ENCODE data around the gene MESP1. TPM values are rescaled to one million over a fixed set of nuclear protein-coding genes. Genes with fewer than 3 reads are reported as not detected.

The MESP1 gene
- total RNA-seq, 6 donors from 2014 or later = 0.49 to 3.5 (median 1.7) TPM

GRCh38 chr15:89780601-89781000, 29.6 kb upstream of the MESP1 start:
- WGBS, 2 donors = 71 to 75% methylated on average over 6 of the region's 6 CpGs
- H3K27ac ChIP-seq = no peak overlapping the region
- no peak for ATAC-seq (ENCODE audit: low FRiP score in 2 of 2)
- H3K36me3 ChIP-seq = no peaks in the 10 kb centered on the region
- peaks cover 11 to 17% (median 16%) of the 10 kb centered on the region in 4 donors for H3K4me1 ChIP-seq
- H3K9me3 ChIP-seq = no peaks in the 10 kb centered on the region
- no peak for TF ChIP-seq CTCF (IDR thresholded peaks at IDR 0.05)
- TF ChIP-seq POLR2AphosphoS5 (IDR thresholded peaks at IDR 0.05) = no peak
- no peak for TF ChIP-seq POLR2A (IDR thresholded peaks at IDR 0.05)
- TF ChIP-seq EP300 (IDR thresholded peaks at IDR 0.05) = no peak
- DNase-seq = no peak
- H3K4me3 ChIP-seq = no peak overlapping the region
- H3K27me3 ChIP-seq = no peaks in the 10 kb centered on the region

- TF ChIP-seq POLR2AphosphoS5 (IDR thresholded peaks at IDR 0.05) = no peak
- no peak for TF ChIP-seq POLR2A (IDR thresholded peaks at IDR 0.05)
- TF ChIP-seq CTCF (IDR thresholded peaks at IDR 0.05) = no peak
- no peak for TF ChIP-seq EP300 (IDR thresholded peaks at IDR 0.05)
- Histone ChIP-seq H3K4me3 (no peak overlapping the region), H3K9me3 (no peaks in the 10 kb centered on the region), H3K4me1 (peaks cover 11 to 15% (median 13%) of the 10 kb centered on the region in 4 donors), H3K27ac (no peak overlapping the region), H3K36me3 (no peaks in the 10 kb centered on the region), H3K27me3 (no peaks in the 10 kb centered on the region)
- DNase-seq (no peak), ATAC-seq (ENCODE audit: low FRiP score in 2 of 2) (no peak)
- 83% methylated on average over 4 of the region's 4 CpGs for WGBS, 2 donors
Measured at GRCh38 chr15:89778861-89779260, 27.8 kb upstream of the MESP1 start.

GRCh38 chr15:89777782-89778380, 26.8 kb upstream of the MESP1 start:
- peak in 1 of 2 donors; percentile 54 for DNase-seq
- TF ChIP-seq CTCF (IDR thresholded peaks at IDR 0.05) (no peak), EP300 (IDR thresholded peaks at IDR 0.05) (no peak), POLR2A (IDR thresholded peaks at IDR 0.05) (no peak), POLR2AphosphoS5 (IDR thresholded peaks at IDR 0.05) (no peak)
- Histone ChIP-seq H3K9me3 (no peaks in the 10 kb centered on the region), H3K27ac (no peak overlapping the region), H3K36me3 (no peaks in the 10 kb centered on the region), H3K4me1 (peaks cover 11 to 15% (median 13%) of the 10 kb centered on the region in 4 donors), H3K27me3 (no peaks in the 10 kb centered on the region), H3K4me3 (no peak overlapping the region)
- 87 to 95% methylated on average over 9 to 10 of the region's 10 CpGs for WGBS, 2 donors
- no peak for ATAC-seq (ENCODE audit: low FRiP score in 2 of 2)

- Histone ChIP-seq H3K4me1 (peaks cover 11 to 15% (median 13%) of the 10 kb centered on the region in 4 donors), H3K27me3 (no peaks in the 10 kb centered on the region), H3K36me3 (no peaks in the 10 kb centered on the region), H3K9me3 (no peaks in the 10 kb centered on the region), H3K27ac (peak overlapping the region in 1 of 4 donors; percentile 57), H3K4me3 (peak overlapping the region in 3 of 4 donors; percentile 37 to 54 (median 52))
- no peak for TF ChIP-seq POLR2A (IDR thresholded peaks at IDR 0.05)
- no peak for TF ChIP-seq POLR2AphosphoS5 (IDR thresholded peaks at IDR 0.05)
- TF ChIP-seq CTCF (IDR thresholded peaks at IDR 0.05) = no peak
- no peak for TF ChIP-seq EP300 (IDR thresholded peaks at IDR 0.05)
- WGBS, 2 donors = 71 to 76% methylated on average over 10 to 17 of the region's 25 CpGs
- ATAC-seq (ENCODE audit: low FRiP score in 2 of 2) (no peak), DNase-seq (no peak)
Measured at GRCh38 chr15:89777073-89777751, 26.2 kb upstream of the MESP1 start.
